Activated naive CD8-positive, alpha-beta T cell treated with anti-CD3 and anti-CD28 coated beads, Interleukin-2, amount 50 U/mL, for 24 hours (primary cell): ENCODE measurements around the gene ANAPC16.
"Not testable (repeated sequence)": the region's sequence is repeated elsewhere in the genome, so short reads cannot be mapped to it uniquely, and the experiment has no call there.

ENCODE experiments used
- ATAC-seq: fragments of 150-1000 bp; cut with Tn5 transposase; one replicate; pipeline ENCODE4 v1.10.0; 2021
- DNase-seq: peaks from one replicate; pipeline ENCODE4 v3.0.0; 2021
- H3K27ac Mint-ChIP-seq: one replicate; pipeline ENCODE4 v1.8.0; 2021; ENCODE audit warnings: mild to moderate bottlenecking, mixed read lengths
- H3K27me3 Mint-ChIP-seq: one replicate; pipeline ENCODE4 v1.8.0; 2021; ENCODE audit warnings: mixed read lengths
- H3K36me3 Mint-ChIP-seq: one replicate; pipeline ENCODE4 v1.8.0; 2021; ENCODE audit warnings: low read depth, mixed read lengths
- H3K4me1 Mint-ChIP-seq: one replicate; pipeline ENCODE4 v1.8.0; 2021; ENCODE audit warnings: mixed read lengths
- H3K4me3 Mint-ChIP-seq: one replicate; pipeline ENCODE4 v1.8.0; 2021; ENCODE audit warnings: mild to moderate bottlenecking, moderate library complexity, mixed read lengths
- H3K9me3 Mint-ChIP-seq: one replicate; pipeline ENCODE4 v1.8.0; 2021; ENCODE audit warnings: mixed read lengths

Gene ANAPC16

GRCh38 chr10:72194949-72195348 is 20.9 kb upstream of the ANAPC16 start:
- H3K4me3 Mint-ChIP-seq = no peak overlapping the region
- H3K36me3 Mint-ChIP-seq = peaks cover 30% of the 10 kb centered on the region
- no peak overlapping the region for H3K27ac Mint-ChIP-seq
- no peak for DNase-seq
- no peaks in the 10 kb centered on the region for H3K27me3 Mint-ChIP-seq
- no peaks in the 10 kb centered on the region for H3K4me1 Mint-ChIP-seq
- H3K9me3 Mint-ChIP-seq = no peaks in the 10 kb centered on the region
- no peak for ATAC-seq

GRCh38 chr10:72200883-72201282 is 14.9 kb upstream of the ANAPC16 start:
- Mint-ChIP-seq H3K27me3 (no peaks in the 10 kb centered on the region), H3K4me1 (no peaks in the 10 kb centered on the region), H3K9me3 (no peaks in the 10 kb centered on the region), H3K36me3 (peaks cover 29% of the 10 kb centered on the region), H3K27ac (no peak overlapping the region), H3K4me3 (no peak overlapping the region)
- ATAC-seq (no peak), DNase-seq (no peak)

GRCh38 chr10:72201293-72201692 is 14.5 kb upstream of the ANAPC16 start:
- DNase-seq = no peak
- peaks cover 26% of the 10 kb centered on the region for H3K36me3 Mint-ChIP-seq
- no peak overlapping the region for H3K27ac Mint-ChIP-seq
- ATAC-seq = no peak
- H3K4me3 Mint-ChIP-seq = no peak overlapping the region
- no peaks in the 10 kb centered on the region for H3K9me3 Mint-ChIP-seq
- H3K27me3 Mint-ChIP-seq = no peaks in the 10 kb centered on the region
- H3K4me1 Mint-ChIP-seq = no peaks in the 10 kb centered on the region

GRCh38 chr10:72204296-72204695 is 11.5 kb upstream of the ANAPC16 start:
- no peak overlapping the region for H3K27ac Mint-ChIP-seq
- peaks cover 35% of the 10 kb centered on the region for H3K36me3 Mint-ChIP-seq
- H3K4me1 Mint-ChIP-seq = peaks cover 10% of the 10 kb centered on the region
- no peak overlapping the region for H3K4me3 Mint-ChIP-seq
- H3K9me3 Mint-ChIP-seq = no peaks in the 10 kb centered on the region
- H3K27me3 Mint-ChIP-seq = no peaks in the 10 kb centered on the region
- ATAC-seq = no peak
- DNase-seq = no peak

GRCh38 chr10:72204724-72205123 is 11.1 kb upstream of the ANAPC16 start:
- H3K4me3 Mint-ChIP-seq = no peak overlapping the region
- no peak overlapping the region for H3K27ac Mint-ChIP-seq
- no peak for ATAC-seq
- peaks cover 10% of the 10 kb centered on the region for H3K4me1 Mint-ChIP-seq
- H3K36me3 Mint-ChIP-seq = peaks cover 34% of the 10 kb centered on the region
- no peaks in the 10 kb centered on the region for H3K9me3 Mint-ChIP-seq
- H3K27me3 Mint-ChIP-seq = no peaks in the 10 kb centered on the region
- DNase-seq = no peak

- Mint-ChIP-seq H3K27ac (no peak overlapping the region), H3K27me3 (no peaks in the 10 kb centered on the region), H3K4me3 (no peak overlapping the region), H3K9me3 (no peaks in the 10 kb centered on the region), H3K4me1 (peaks cover 16% of the 10 kb centered on the region), H3K36me3 (peaks cover 37% of the 10 kb centered on the region)
- DNase-seq (no peak), ATAC-seq (no peak)
Measured at GRCh38 chr10:72206511-72207229, 9.1 kb upstream of the ANAPC16 start.

- H3K4me1 Mint-ChIP-seq = peaks cover 22% of the 10 kb centered on the region
- H3K9me3 Mint-ChIP-seq, H3K4me3 Mint-ChIP-seq, ATAC-seq, H3K27me3 Mint-ChIP-seq, DNase-seq: not testable (repeated sequence)
- H3K27ac Mint-ChIP-seq = peak overlapping the region; percentile 88
- peaks cover 38% of the 10 kb centered on the region for H3K36me3 Mint-ChIP-seq
Measured at GRCh38 chr10:72208526-72208925, 7.3 kb upstream of the ANAPC16 start.

- H3K4me1 Mint-ChIP-seq = peaks cover 38% of the 10 kb centered on the region
- H3K27me3 Mint-ChIP-seq, DNase-seq, H3K9me3 Mint-ChIP-seq, ATAC-seq, H3K4me3 Mint-ChIP-seq, H3K27ac Mint-ChIP-seq: not testable (repeated sequence)
- H3K36me3 Mint-ChIP-seq = peaks cover 37% of the 10 kb centered on the region
Measured at GRCh38 chr10:72211381-72211780, 4.4 kb upstream of the ANAPC16 start.

GRCh38 chr10:72211832-72212231 is 4.0 kb upstream of the ANAPC16 start:
- not testable (repeated sequence) for H3K9me3 Mint-ChIP-seq, ATAC-seq, DNase-seq, H3K27me3 Mint-ChIP-seq, H3K4me3 Mint-ChIP-seq, H3K27ac Mint-ChIP-seq
- Mint-ChIP-seq H3K36me3 (peaks cover 39% of the 10 kb centered on the region), H3K4me1 (peaks cover 40% of the 10 kb centered on the region)

GRCh38 chr10:72218325-72218724 is 2.5 kb downstream of the ANAPC16 start:
- no peak for DNase-seq
- H3K36me3 Mint-ChIP-seq = peaks cover 25% of the 10 kb centered on the region
- peak overlapping the region; percentile 99 for H3K4me3 Mint-ChIP-seq
- H3K27ac Mint-ChIP-seq = peak overlapping the region; percentile 98
- peaks cover 65% of the 10 kb centered on the region for H3K4me1 Mint-ChIP-seq
- peak; percentile 77 for ATAC-seq
- H3K27me3 Mint-ChIP-seq = no peaks in the 10 kb centered on the region
- no peaks in the 10 kb centered on the region for H3K9me3 Mint-ChIP-seq

- Mint-ChIP-seq H3K4me1 (peaks cover 69% of the 10 kb centered on the region), H3K4me3 (peak overlapping the region; percentile 99), H3K36me3 (peaks cover 29% of the 10 kb centered on the region), H3K27me3 (no peaks in the 10 kb centered on the region), H3K27ac (peak overlapping the region; percentile 98), H3K9me3 (no peaks in the 10 kb centered on the region)
- ATAC-seq = no peak
- no peak for DNase-seq
Measured at GRCh38 chr10:72218726-72219125, 2.9 kb downstream of the ANAPC16 start.

GRCh38 chr10:72219235-72219814 is 3.5 kb downstream of the ANAPC16 start:
- H3K9me3 Mint-ChIP-seq = no peaks in the 10 kb centered on the region
- H3K27ac Mint-ChIP-seq = peak overlapping the region; percentile 98
- DNase-seq = no peak
- peaks cover 70% of the 10 kb centered on the region for H3K4me1 Mint-ChIP-seq
- H3K27me3 Mint-ChIP-seq = no peaks in the 10 kb centered on the region
- peaks cover 34% of the 10 kb centered on the region for H3K36me3 Mint-ChIP-seq
- peak overlapping the region; percentile 99 for H3K4me3 Mint-ChIP-seq
- no peak for ATAC-seq

GRCh38 chr10:72220637-72221036 is 4.8 kb downstream of the ANAPC16 start:
- Mint-ChIP-seq H3K27ac (peak overlapping the region; percentile 98), H3K4me1 (peaks cover 63% of the 10 kb centered on the region), H3K4me3 (no peak overlapping the region), H3K9me3 (no peaks in the 10 kb centered on the region), H3K36me3 (peaks cover 40% of the 10 kb centered on the region), H3K27me3 (no peaks in the 10 kb centered on the region)
- no peak for DNase-seq
- no peak for ATAC-seq

GRCh38 chr10:72221278-72221677 is 5.5 kb downstream of the ANAPC16 start:
- H3K9me3 Mint-ChIP-seq = no peaks in the 10 kb centered on the region
- H3K36me3 Mint-ChIP-seq = peaks cover 36% of the 10 kb centered on the region
- no peak for ATAC-seq
- no peak overlapping the region for H3K4me3 Mint-ChIP-seq
- H3K27ac Mint-ChIP-seq = no peak overlapping the region
- DNase-seq = no peak
- peaks cover 66% of the 10 kb centered on the region for H3K4me1 Mint-ChIP-seq
- no peaks in the 10 kb centered on the region for H3K27me3 Mint-ChIP-seq

GRCh38 chr10:72223743-72224101 is 7.9 kb downstream of the ANAPC16 start:
- ATAC-seq (peak; percentile 72), DNase-seq (no peak)
- Mint-ChIP-seq H3K27ac (peak overlapping the region; percentile 86), H3K4me1 (peaks cover 66% of the 10 kb centered on the region), H3K27me3 (no peaks in the 10 kb centered on the region), H3K9me3 (no peaks in the 10 kb centered on the region), H3K4me3 (peak overlapping the region; percentile 40), H3K36me3 (peaks cover 37% of the 10 kb centered on the region)
